Ishikawa (cell line): ENCODE data around the gene PDE6B.
A peak's percentile ranks its signal among the peaks of the same experiment; 100 is the strongest.

ENCODE experiments used
- CEBPB ChIP-seq: IDR thresholded peaks from 2 replicates; pipeline ENCODE4 v1.6.1; 2012
- CREB1 ChIP-seq: IDR thresholded peaks from 2 replicates; pipeline ENCODE4 v1.6.1; 2012; ENCODE audit warnings: low read depth
- EGR1 ChIP-seq: IDR thresholded peaks from 2 replicates; pipeline ENCODE4 v1.6.1; 2012
- EP300 ChIP-seq: IDR thresholded peaks from 2 replicates; pipeline ENCODE4 v1.6.1; 2012; ENCODE audit warnings: borderline replicate concordance
- FOXM1 ChIP-seq: IDR thresholded peaks from 2 replicates; pipeline ENCODE4 v1.6.1; 2012; ENCODE audit warnings: low read depth, borderline replicate concordance
- NFIC ChIP-seq: IDR thresholded peaks from 2 replicates; pipeline ENCODE4 v1.6.1; 2012
- RAD21 ChIP-seq: IDR thresholded peaks from 2 replicates; pipeline ENCODE4 v1.6.1; 2012; ENCODE audit warnings: low read depth
- TAF1 ChIP-seq: IDR thresholded peaks from 2 replicates; pipeline ENCODE4 v1.6.1; 2012; ENCODE audit warnings: low read depth, mild to moderate bottlenecking
- TCF12 ChIP-seq: IDR thresholded peaks from 2 replicates; pipeline ENCODE4 v1.6.1; 2012; ENCODE audit warnings: low read depth
- TEAD4 ChIP-seq: IDR thresholded peaks from 2 replicates; pipeline ENCODE4 v1.6.1; 2012
- YY1 ChIP-seq: IDR thresholded peaks from 2 replicates; pipeline ENCODE4 v1.6.1; 2012; ENCODE audit warnings: low read depth
- ZBTB7A ChIP-seq: IDR thresholded peaks from 2 replicates; pipeline ENCODE4 v1.6.1; 2012; ENCODE audit warnings: low read depth
- TF ChIP-seq, protein P1 (sequence below): IDR thresholded peaks from 2 replicates; pipeline ENCODE4 v1.6.1; 2012
- TF ChIP-seq, protein P2 (sequence below): IDR thresholded peaks from 2 replicates; pipeline ENCODE4 v1.6.1; 2012
- TF ChIP-seq, protein P3 (sequence below): IDR thresholded peaks from 2 replicates; pipeline ENCODE4 v1.6.1; 2012; ENCODE audit warnings: low read depth, mild to moderate bottlenecking

The PDE6B gene

DNA sequence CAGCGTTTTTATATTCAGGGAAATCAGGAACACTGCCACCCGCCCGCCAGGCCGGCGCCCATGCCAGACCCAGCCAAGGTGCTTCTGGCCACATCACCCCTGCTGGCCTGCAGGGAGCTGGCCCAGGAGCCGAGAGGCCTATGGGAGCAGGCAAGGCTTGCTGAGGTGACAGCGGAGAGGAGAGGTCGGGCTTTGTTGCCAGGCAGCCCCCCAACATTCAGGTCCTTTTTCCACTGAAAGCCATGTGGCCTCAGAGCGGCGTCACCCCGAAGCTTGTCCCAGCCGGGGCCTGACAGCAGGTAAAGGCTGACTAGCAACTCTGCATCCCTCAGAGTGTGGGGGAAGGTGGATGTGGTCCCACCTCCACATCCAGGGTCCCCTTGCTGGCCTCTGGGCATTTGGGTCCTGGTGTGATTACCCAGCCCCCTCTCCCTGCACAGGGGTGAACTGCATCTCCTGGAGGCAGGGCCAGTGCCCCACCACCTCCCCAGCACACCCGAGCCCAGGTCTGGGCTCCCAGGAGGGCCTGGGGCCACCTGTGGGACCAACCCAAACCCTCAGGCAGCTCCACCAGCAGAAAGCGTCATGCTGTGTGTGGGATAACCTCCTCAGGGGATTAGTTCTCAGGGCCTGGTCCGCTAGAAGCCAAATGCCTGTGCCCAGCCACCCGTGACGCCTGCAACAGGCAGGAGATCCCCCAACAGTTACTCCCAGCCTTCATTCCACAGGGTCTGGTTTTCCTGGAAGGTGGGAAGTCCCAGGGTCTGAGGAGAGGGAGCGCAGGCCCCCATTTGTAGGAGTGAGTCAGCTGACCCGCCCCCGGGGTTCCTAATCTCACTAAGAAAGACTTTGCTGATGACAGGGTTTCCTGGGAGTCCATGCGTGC is at the start of gene PDE6B:
Gene PDE6B (plus strand): TSS at position 869 of the 886 bp plus-strand sequence. CDS start 54 bp downstream, outside the sequence.
- 0 out of 2 replicates have a peak, but pooled peaks have one; percentile 48 for TF ChIP-seq ZBTB7A
- peak; percentile 34; the same call in 1 of the 2 replicates for TF ChIP-seq NFIC
- peak; percentile 37; the same call in 1 of the 2 replicates for TF ChIP-seq EP300
- TF ChIP-seq YY1: no peak
- no peak for TF ChIP-seq CREB1
- TF ChIP-seq TAF1: no peak; the same call in 1 of the 2 replicates
- peak; percentile 86 for TF ChIP-seq TEAD4
- peak; percentile 75 for TF ChIP-seq TCF12
- TF ChIP-seq CEBPB: no peak
- TF ChIP-seq, protein P1, sequence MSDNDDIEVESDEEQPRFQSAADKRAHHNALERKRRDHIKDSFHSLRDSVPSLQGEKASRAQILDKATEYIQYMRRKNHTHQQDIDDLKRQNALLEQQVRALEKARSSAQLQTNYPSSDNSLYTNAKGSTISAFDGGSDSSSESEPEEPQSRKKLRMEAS: no peak
- no peak for TF ChIP-seq FOXM1
- TF ChIP-seq, protein P2, sequence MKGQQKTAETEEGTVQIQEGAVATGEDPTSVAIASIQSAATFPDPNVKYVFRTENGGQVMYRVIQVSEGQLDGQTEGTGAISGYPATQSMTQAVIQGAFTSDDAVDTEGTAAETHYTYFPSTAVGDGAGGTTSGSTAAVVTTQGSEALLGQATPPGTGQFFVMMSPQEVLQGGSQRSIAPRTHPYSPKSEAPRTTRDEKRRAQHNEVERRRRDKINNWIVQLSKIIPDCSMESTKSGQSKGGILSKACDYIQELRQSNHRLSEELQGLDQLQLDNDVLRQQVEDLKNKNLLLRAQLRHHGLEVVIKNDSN: peak; percentile 72
- TF ChIP-seq RAD21: peak; percentile 3; the same call in 1 of the 2 replicates
- TF ChIP-seq, protein P3, sequence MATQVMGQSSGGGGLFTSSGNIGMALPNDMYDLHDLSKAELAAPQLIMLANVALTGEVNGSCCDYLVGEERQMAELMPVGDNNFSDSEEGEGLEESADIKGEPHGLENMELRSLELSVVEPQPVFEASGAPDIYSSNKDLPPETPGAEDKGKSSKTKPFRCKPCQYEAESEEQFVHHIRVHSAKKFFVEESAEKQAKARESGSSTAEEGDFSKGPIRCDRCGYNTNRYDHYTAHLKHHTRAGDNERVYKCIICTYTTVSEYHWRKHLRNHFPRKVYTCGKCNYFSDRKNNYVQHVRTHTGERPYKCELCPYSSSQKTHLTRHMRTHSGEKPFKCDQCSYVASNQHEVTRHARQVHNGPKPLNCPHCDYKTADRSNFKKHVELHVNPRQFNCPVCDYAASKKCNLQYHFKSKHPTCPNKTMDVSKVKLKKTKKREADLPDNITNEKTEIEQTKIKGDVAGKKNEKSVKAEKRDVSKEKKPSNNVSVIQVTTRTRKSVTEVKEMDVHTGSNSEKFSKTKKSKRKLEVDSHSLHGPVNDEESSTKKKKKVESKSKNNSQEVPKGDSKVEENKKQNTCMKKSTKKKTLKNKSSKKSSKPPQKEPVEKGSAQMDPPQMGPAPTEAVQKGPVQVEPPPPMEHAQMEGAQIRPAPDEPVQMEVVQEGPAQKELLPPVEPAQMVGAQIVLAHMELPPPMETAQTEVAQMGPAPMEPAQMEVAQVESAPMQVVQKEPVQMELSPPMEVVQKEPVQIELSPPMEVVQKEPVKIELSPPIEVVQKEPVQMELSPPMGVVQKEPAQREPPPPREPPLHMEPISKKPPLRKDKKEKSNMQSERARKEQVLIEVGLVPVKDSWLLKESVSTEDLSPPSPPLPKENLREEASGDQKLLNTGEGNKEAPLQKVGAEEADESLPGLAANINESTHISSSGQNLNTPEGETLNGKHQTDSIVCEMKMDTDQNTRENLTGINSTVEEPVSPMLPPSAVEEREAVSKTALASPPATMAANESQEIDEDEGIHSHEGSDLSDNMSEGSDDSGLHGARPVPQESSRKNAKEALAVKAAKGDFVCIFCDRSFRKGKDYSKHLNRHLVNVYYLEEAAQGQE: no peak
- TF ChIP-seq EGR1: no peak

DNA sequence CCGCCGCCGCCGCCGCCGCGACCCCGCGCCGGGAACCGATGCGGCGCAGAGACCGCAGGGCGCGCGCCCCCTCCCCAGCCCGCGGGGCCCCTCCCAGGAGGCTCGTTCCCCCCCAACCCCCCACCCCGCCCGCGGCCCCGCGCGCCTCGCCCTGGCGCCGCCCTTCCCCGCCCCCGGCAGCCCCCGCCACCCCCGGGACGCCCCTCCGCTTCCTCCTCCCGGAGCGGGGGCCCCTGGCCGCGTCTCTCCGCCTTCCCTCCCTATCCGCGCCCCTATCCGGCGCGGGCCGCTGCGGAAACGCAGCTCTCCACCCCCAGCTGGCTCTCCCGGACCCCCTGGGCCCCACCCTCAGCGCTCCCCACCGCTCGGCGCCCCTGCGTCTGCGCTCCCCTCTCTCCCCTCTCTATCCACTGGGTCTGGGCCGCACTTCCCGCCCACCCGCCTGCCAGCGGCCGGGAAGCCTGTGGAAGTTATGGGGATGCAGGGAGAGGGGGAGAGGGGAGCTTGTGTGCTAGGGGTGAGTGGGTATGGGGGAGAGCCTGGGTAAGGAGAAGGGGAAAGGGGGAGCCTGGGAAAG is 49.0 kb upstream of the PDE6B start, which contains the start of gene TMEM271:
Gene TMEM271 (minus strand): TSS at position 51 of the 577 bp plus-strand sequence. CDS start 233 bp downstream, outside the sequence.
- TF ChIP-seq FOXM1 (no peak), ZBTB7A (0 out of 2 replicates have a peak, but pooled peaks have one; percentile 24)

DNA sequence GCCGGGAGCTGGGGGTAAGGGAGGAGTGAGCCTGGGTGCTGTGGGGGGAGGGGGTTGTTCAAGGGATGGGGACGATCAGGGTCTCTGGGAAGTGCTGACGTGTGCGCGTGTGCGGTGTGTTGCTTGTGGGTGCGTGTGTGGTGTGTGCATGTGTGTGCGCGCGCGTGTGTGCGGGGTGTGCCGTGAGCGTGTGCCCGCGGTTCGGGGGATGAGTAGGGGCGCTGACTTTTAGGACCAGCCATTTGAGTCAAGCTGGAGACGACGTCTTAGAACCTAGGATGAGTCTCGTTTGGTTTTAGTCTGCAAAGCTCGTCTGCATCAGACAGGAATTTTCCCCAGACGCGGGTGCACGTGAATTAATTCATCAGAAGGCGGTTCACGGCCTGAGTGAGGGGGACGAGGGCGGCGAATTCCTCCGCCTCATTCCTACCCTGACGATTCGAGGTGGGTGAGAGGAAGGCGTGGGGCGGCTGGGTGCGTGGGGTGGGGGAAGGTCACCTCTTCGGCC is 48.3 kb upstream of the PDE6B start:
- TF ChIP-seq RAD21: no peak
- TF ChIP-seq TAF1: no peak
- TF ChIP-seq FOXM1: no peak
- TF ChIP-seq, protein P2: no peak
- TF ChIP-seq, protein P3: no peak
- TF ChIP-seq EGR1: no peak
- TF ChIP-seq NFIC: no peak
- TF ChIP-seq YY1: no peak
- no peak for TF ChIP-seq CEBPB
- TF ChIP-seq, protein P1: no peak
- TF ChIP-seq TEAD4: no peak
- TF ChIP-seq EP300: no peak
- no peak for TF ChIP-seq TCF12
- no peak for TF ChIP-seq ZBTB7A
- no peak for TF ChIP-seq CREB1

DNA sequence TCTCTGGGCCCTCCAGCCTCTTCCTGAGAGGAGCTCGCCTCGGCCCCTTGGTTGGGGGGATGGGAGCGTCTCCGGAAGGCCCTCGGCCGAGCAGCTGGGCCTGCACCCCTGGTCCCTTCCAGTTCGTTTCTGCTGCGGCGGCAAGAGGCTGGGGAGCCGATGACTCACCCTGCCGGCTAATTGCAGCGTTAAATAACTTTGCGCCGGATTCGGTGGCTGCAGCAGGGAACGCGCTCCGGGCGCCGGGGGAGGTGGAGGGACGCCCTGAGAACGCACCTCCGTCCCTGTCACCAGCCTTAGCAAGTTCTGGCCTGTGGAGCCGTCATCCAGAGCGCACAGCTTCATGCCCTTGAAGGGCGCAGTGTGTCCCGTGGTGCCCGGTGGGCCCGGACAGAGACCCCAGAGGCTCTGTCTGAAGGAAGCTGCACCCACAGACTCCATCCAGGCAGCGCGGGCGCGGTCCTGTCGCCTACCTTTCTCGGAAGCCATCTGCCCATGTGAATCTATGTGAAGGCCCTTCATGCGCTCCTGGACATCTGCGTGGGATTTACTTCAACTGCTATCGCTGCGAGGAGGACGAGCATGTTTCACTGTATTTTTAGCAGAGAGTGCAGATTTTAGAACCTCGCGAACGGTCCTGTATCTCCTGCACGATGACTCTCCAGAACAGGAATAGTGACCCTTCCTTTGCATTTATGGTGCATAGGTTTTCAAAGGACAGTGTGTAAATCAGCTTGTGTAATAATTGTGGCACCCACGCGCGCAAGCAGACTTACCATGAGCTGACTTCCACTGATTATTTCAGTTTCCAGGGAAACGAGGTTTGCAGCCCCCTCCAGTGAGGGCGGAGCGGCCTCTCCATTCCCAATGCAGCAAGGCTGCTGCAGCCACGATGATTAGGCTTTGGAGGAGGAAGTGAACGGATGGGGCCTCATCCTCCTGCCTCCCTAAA is 47.6 kb upstream of the PDE6B start:
- TF ChIP-seq TEAD4 (no peak), TAF1 (no peak), CREB1 (no peak), CEBPB (no peak), TCF12 (no peak; the same call in 1 of the 2 replicates), EP300 (no peak; the same call in 1 of the 2 replicates), ZBTB7A (no peak), YY1 (no peak), FOXM1 (no peak), RAD21 (no peak), EGR1 (no peak), NFIC (no peak)
- TF ChIP-seq, protein P1: no peak
- TF ChIP-seq, protein P2: no peak
- TF ChIP-seq, protein P3: no peak
